Esophagus muscularis mucosa (tissue), 4 donors: ENCODE measurements around the gene LMF1.

ENCODE experiments used
- CTCF ChIP-seq, 3 experiments: fragments of 200-600 bp in 2 of 3; fragments of 450-650 bp in 1 of 3; sonication (generic) in 2 of 3; IDR thresholded peaks; one replicate each; pipeline ENCODE4 v1.5.1; 2017 to 2019; ENCODE audit warnings: antibody characterized with exemption in 3 of 3, mild to moderate bottlenecking in 2 of 3, moderate library complexity in 1 of 3
- EP300 ChIP-seq: sonication (generic); formaldehyde crosslinking; IDR thresholded peaks from one replicate; pipeline ENCODE4 v1.6.1; 2017; ENCODE audit warnings: antibody characterized with exemption
- POLR2A ChIP-seq: fragments of 450-650 bp; IDR thresholded peaks from one replicate; pipeline ENCODE4 v1.6.1; 2017; ENCODE audit warnings: antibody characterized with exemption, moderate library complexity, mild to moderate bottlenecking, low read depth
- POLR2AphosphoS5 ChIP-seq, 2 donors: sonication (generic); formaldehyde crosslinking; IDR thresholded peaks; one replicate each; pipeline ENCODE4 v1.6.1; 2017; ENCODE audit warnings: antibody characterized with exemption in 2 of 2

GRCh38 chr16:942436-943060, 28.2 kb downstream of the LMF1 start:
- TF ChIP-seq CTCF (IDR thresholded peaks at IDR 0.05) (no peak), POLR2A (no peak), POLR2AphosphoS5 (IDR thresholded peaks at IDR 0.05) (no peak), EP300 (no peak)
